Stimulated activated naive B cell treated with anti-CD40 and anti-IgM and Interleukin-4, amounts not matched to agents 10 μg/mL and 1 μg/mL and 100 μg/mL, for 72 hours (primary cell): ENCODE measurements around the gene GSN.
"Not testable (repeated sequence)": the region's sequence is repeated elsewhere in the genome, so short reads cannot be mapped to it uniquely, and the experiment has no call there.

Experiments used
- ATAC-seq, 2 donors: fragments of 150-1000 bp; cut with Tn5 transposase; replicated peaks; 2 replicates each; pipeline ENCODE4 v1.10.0; 2021; ENCODE audit warnings: moderate library complexity in 1 of 2
- DNase-seq: peaks from one replicate; pipeline ENCODE4 v3.0.0; 2021
- H3K27ac Mint-ChIP-seq: one replicate; pipeline ENCODE4 v1.8.0; 2022; ENCODE audit warnings: mild to moderate bottlenecking, mixed read lengths
- H3K27me3 Mint-ChIP-seq, 2 donors: one replicate each; pipeline ENCODE4 v1.8.0; 2022; ENCODE audit warnings: mixed read lengths in 2 of 2
- H3K36me3 Mint-ChIP-seq, 2 donors: one replicate each; pipeline ENCODE4 v1.8.0; 2022; ENCODE audit warnings: mixed read lengths in 2 of 2, mild to moderate bottlenecking in 1 of 2
- H3K4me1 Mint-ChIP-seq, 2 donors: one replicate each; pipeline ENCODE4 v1.8.0; 2022; ENCODE audit warnings: mixed read lengths in 2 of 2, mild to moderate bottlenecking in 1 of 2
- H3K4me3 Mint-ChIP-seq, 2 donors: one replicate each; pipeline ENCODE4 v1.8.0; 2022; ENCODE audit warnings: mild to moderate bottlenecking in 2 of 2, mixed read lengths in 2 of 2, moderate library complexity in 1 of 2
- H3K9me3 Mint-ChIP-seq, 2 donors: one replicate each; pipeline ENCODE4 v1.8.0; 2022; ENCODE audit warnings: mixed read lengths in 2 of 2, mild to moderate bottlenecking in 1 of 2

Gene GSN

GRCh38 chr9:121283856-121284732 is 16.1 kb downstream of the GSN start:
- peak overlapping the region; percentile 33 for H3K27ac Mint-ChIP-seq

GRCh38 chr9:121284733-121285451 is 16.9 kb downstream of the GSN start:
- Mint-ChIP-seq H3K27ac (peak overlapping the region; percentile 31), H3K9me3 (no peaks in the 10 kb centered on the region), H3K36me3 (peaks cover 19 to 47% of the 10 kb centered on the region in 2 donors), H3K4me1 (peaks cover 58 to 90% of the 10 kb centered on the region in 2 donors), H3K4me3 (no peak overlapping the region), H3K27me3 (no peaks in the 10 kb centered on the region)
- ATAC-seq (no peak), DNase-seq (no peak)

More at GRCh38 chr9:121283856-121284732, 16.1 kb downstream of the GSN start:
- H3K9me3 Mint-ChIP-seq = no peaks in the 10 kb centered on the region
- DNase-seq (no peak), ATAC-seq (peak; percentile 54 to 62)
- H3K36me3 Mint-ChIP-seq = peaks cover 21 to 45% of the 10 kb centered on the region in 2 donors
- peaks cover 58 to 83% of the 10 kb centered on the region in 2 donors for H3K4me1 Mint-ChIP-seq
- no peak overlapping the region for H3K4me3 Mint-ChIP-seq
- no peaks in the 10 kb centered on the region for H3K27me3 Mint-ChIP-seq

GRCh38 chr9:121285835-121286687 is 18.1 kb downstream of the GSN start:
- peaks cover 55 to 87% of the 10 kb centered on the region in 2 donors for H3K4me1 Mint-ChIP-seq
- no peaks in the 10 kb centered on the region for H3K9me3 Mint-ChIP-seq
- H3K27ac Mint-ChIP-seq = peak overlapping the region; percentile 43
- no peak for ATAC-seq
- DNase-seq = no peak
- H3K36me3 Mint-ChIP-seq = peaks cover 15 to 42% of the 10 kb centered on the region in 2 donors
- H3K4me3 Mint-ChIP-seq = peak overlapping the region; percentile 26 to 36
- H3K27me3 Mint-ChIP-seq = no peaks in the 10 kb centered on the region

- Mint-ChIP-seq H3K36me3 (peaks cover 10 to 37% of the 10 kb centered on the region in 2 donors), H3K27me3 (no peaks in the 10 kb centered on the region), H3K27ac (peak overlapping the region; percentile 43), H3K4me1 (peaks cover 53 to 81% of the 10 kb centered on the region in 2 donors), H3K4me3 (peak overlapping the region; percentile 3 to 26), H3K9me3 (no peaks in the 10 kb centered on the region)
- DNase-seq = no peak
- ATAC-seq = no peak
These were observed 18.7 kb downstream of the GSN start for GRCh38 chr9:121286688-121286972.

GRCh38 chr9:121286973-121287741 is 19.2 kb downstream of the GSN start:
- peaks cover 47 to 76% of the 10 kb centered on the region in 2 donors for H3K4me1 Mint-ChIP-seq
- peaks cover 8 to 34% of the 10 kb centered on the region in 2 donors for H3K36me3 Mint-ChIP-seq
- no peak for DNase-seq
- ATAC-seq = peak in 1 of 2 donors; percentile 25
- H3K9me3 Mint-ChIP-seq = no peaks in the 10 kb centered on the region
- H3K4me3 Mint-ChIP-seq = no peak overlapping the region
- peak overlapping the region; percentile 43 for H3K27ac Mint-ChIP-seq
- H3K27me3 Mint-ChIP-seq = no peaks in the 10 kb centered on the region

GRCh38 chr9:121288673-121289025 is 20.7 kb downstream of the GSN start:
- no peak overlapping the region for H3K4me3 Mint-ChIP-seq
- H3K27me3 Mint-ChIP-seq = no peaks in the 10 kb centered on the region
- H3K4me1 Mint-ChIP-seq = peaks cover 38 to 61% of the 10 kb centered on the region in 2 donors
- H3K27ac Mint-ChIP-seq = no peak overlapping the region
- H3K36me3 Mint-ChIP-seq = peaks cover 8 to 39% of the 10 kb centered on the region in 2 donors
- peak in 1 of 2 donors; percentile 14 for ATAC-seq
- no peaks in the 10 kb centered on the region for H3K9me3 Mint-ChIP-seq
- no peak for DNase-seq

- no peaks in the 10 kb centered on the region for H3K27me3 Mint-ChIP-seq
- DNase-seq (no peak), ATAC-seq (no peak)
- H3K27ac Mint-ChIP-seq = no peak overlapping the region
- H3K4me1 Mint-ChIP-seq = peaks cover 33 to 56% of the 10 kb centered on the region in 2 donors
- H3K4me3 Mint-ChIP-seq = no peak overlapping the region
- peaks cover 2 to 35% of the 10 kb centered on the region in 2 donors for H3K36me3 Mint-ChIP-seq
- no peaks in the 10 kb centered on the region for H3K9me3 Mint-ChIP-seq
These were observed 21.2 kb downstream of the GSN start for GRCh38 chr9:121289026-121289771.

- Mint-ChIP-seq H3K4me1 (peaks cover 27 to 49% of the 10 kb centered on the region in 2 donors), H3K27ac (no peak overlapping the region), H3K9me3 (no peaks in the 10 kb centered on the region), H3K27me3 (no peaks in the 10 kb centered on the region), H3K4me3 (no peak overlapping the region), H3K36me3 (peaks cover 0 to 31% of the 10 kb centered on the region in 2 donors)
- no peak for DNase-seq
- ATAC-seq = no peak
These were observed 21.9 kb downstream of the GSN start for GRCh38 chr9:121289772-121290370.

- not testable (repeated sequence) for H3K4me3 Mint-ChIP-seq, H3K27ac Mint-ChIP-seq, H3K9me3 Mint-ChIP-seq, ATAC-seq, DNase-seq, H3K27me3 Mint-ChIP-seq
- H3K36me3 Mint-ChIP-seq = peaks cover 0 to 33% of the 10 kb centered on the region in 2 donors
- H3K4me1 Mint-ChIP-seq = peaks cover 19 to 35% of the 10 kb centered on the region in 2 donors
These were observed 23.6 kb downstream of the GSN start for GRCh38 chr9:121291536-121291935.

GRCh38 chr9:121292051-121292450 is 24.1 kb downstream of the GSN start:
- Mint-ChIP-seq H3K36me3 (peaks cover 0 to 31% of the 10 kb centered on the region in 2 donors), H3K27ac (no peak overlapping the region), H3K27me3 (no peaks in the 10 kb centered on the region), H3K4me1 (peaks cover 16 to 30% of the 10 kb centered on the region in 2 donors), H3K4me3 (no peak overlapping the region), H3K9me3 (no peaks in the 10 kb centered on the region)
- DNase-seq (no peak), ATAC-seq (no peak)

GRCh38 chr9:121292801-121293241 is 24.9 kb downstream of the GSN start:
- no peak for DNase-seq
- no peak overlapping the region for H3K4me3 Mint-ChIP-seq
- no peak overlapping the region for H3K27ac Mint-ChIP-seq
- H3K4me1 Mint-ChIP-seq = peaks cover 14 to 24% of the 10 kb centered on the region in 2 donors
- H3K27me3 Mint-ChIP-seq = no peaks in the 10 kb centered on the region
- H3K36me3 Mint-ChIP-seq = peaks cover 0 to 31% of the 10 kb centered on the region in 2 donors
- no peaks in the 10 kb centered on the region for H3K9me3 Mint-ChIP-seq
- ATAC-seq = no peak

- no peak for ATAC-seq
- Mint-ChIP-seq H3K27me3 (no peaks in the 10 kb centered on the region), H3K4me3 (no peak overlapping the region), H3K9me3 (no peaks in the 10 kb centered on the region), H3K27ac (no peak overlapping the region), H3K4me1 (peaks cover 10 to 24% of the 10 kb centered on the region in 2 donors), H3K36me3 (peaks cover 0 to 23% of the 10 kb centered on the region in 2 donors)
- no peak for DNase-seq
These were observed 26.3 kb downstream of the GSN start for GRCh38 chr9:121294151-121294743.
